ENCODE measurements around the gene SERTAD4.

DNA sequence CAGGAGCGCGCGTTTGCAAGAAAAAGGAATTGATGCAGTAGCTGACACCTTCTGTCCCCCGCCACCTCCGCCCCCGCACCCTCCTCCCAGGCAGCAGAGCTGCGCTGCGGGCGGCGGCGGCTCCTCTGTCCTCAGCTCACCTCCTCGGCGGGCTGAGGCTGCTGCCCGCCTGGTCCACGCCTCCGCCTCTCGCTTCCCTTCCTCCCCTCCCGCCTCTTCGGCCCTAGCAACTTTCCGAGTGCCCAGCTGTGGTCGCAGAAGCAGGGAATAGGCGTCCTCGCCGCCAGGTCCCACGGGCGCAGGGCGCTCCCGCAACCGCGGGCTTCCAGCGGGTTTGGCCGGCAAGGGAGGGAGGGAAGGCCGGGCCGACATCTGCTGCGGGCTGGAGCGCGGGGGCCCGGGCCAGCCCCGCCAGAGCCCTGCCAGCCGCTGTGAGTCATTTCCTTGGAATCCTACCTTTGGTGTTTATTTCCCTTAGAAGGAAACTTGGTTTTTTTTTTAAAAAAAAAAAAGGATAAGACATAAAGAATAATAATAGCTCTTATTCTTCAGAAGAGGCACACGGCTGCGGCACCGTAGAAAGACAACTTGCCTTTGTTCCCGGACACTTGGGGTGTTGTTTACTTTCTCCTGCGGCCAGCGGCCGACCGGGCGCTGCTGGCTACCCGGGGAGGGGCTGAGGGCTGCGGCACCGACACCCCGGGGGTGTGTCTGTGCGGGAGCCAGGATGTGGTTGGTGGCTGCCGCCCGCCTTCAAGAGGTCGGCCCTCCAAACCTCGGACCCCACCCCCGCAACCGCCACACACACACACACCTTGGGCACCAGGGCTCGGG is 1.1 kb downstream of the SERTAD4 start:
- peak; percentile 76 for TF ChIP-seq EZH2 (IDR thresholded peaks at IDR 0.05; ENCODE audit: borderline replicate concordance, low read depth, low read length, poor library complexity, severe bottlenecking)
- TF ChIP-seq, protein P1, sequence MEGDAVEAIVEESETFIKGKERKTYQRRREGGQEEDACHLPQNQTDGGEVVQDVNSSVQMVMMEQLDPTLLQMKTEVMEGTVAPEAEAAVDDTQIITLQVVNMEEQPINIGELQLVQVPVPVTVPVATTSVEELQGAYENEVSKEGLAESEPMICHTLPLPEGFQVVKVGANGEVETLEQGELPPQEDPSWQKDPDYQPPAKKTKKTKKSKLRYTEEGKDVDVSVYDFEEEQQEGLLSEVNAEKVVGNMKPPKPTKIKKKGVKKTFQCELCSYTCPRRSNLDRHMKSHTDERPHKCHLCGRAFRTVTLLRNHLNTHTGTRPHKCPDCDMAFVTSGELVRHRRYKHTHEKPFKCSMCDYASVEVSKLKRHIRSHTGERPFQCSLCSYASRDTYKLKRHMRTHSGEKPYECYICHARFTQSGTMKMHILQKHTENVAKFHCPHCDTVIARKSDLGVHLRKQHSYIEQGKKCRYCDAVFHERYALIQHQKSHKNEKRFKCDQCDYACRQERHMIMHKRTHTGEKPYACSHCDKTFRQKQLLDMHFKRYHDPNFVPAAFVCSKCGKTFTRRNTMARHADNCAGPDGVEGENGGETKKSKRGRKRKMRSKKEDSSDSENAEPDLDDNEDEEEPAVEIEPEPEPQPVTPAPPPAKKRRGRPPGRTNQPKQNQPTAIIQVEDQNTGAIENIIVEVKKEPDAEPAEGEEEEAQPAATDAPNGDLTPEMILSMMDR (conservative IDR thresholded peaks at IDR 0.05; ENCODE audit: low read depth, low read length), result no peak
